HepG2 (cell line): ENCODE data around the gene MMP25.

Experiments
- NFE2 ChIP-seq: sonication (generic); formaldehyde crosslinking; IDR thresholded peaks from 2 replicates; pipeline ENCODE4 v1.4.0; 2020; ENCODE audit warnings: missing genetic modification reagents
- ZNF329 ChIP-seq: sonication (generic); formaldehyde crosslinking; IDR thresholded peaks from 2 replicates; pipeline ENCODE4 v1.9.0; 2021; ENCODE audit warnings: low read depth, mild to moderate bottlenecking, missing genetic modification reagents
- ZNF792 ChIP-seq: IDR thresholded peaks from 2 replicates; pipeline ENCODE4 v1.6.1; 2016
- TF ChIP-seq, protein P1 (sequence below): sonication (generic); formaldehyde crosslinking; IDR thresholded peaks from 2 replicates; pipeline ENCODE4 v1.8.1; 2023; ENCODE audit warnings: mild to moderate bottlenecking, inconsistent platforms, moderate library complexity, missing genetic modification reagents, borderline replicate concordance
- TF ChIP-seq, protein P2 (sequence below): sonication (generic); formaldehyde crosslinking; IDR thresholded peaks from 2 replicates; pipeline ENCODE4 v1.5.0; 2020; ENCODE audit warnings: mild to moderate bottlenecking, missing genetic modification reagents, moderate library complexity

DNA sequence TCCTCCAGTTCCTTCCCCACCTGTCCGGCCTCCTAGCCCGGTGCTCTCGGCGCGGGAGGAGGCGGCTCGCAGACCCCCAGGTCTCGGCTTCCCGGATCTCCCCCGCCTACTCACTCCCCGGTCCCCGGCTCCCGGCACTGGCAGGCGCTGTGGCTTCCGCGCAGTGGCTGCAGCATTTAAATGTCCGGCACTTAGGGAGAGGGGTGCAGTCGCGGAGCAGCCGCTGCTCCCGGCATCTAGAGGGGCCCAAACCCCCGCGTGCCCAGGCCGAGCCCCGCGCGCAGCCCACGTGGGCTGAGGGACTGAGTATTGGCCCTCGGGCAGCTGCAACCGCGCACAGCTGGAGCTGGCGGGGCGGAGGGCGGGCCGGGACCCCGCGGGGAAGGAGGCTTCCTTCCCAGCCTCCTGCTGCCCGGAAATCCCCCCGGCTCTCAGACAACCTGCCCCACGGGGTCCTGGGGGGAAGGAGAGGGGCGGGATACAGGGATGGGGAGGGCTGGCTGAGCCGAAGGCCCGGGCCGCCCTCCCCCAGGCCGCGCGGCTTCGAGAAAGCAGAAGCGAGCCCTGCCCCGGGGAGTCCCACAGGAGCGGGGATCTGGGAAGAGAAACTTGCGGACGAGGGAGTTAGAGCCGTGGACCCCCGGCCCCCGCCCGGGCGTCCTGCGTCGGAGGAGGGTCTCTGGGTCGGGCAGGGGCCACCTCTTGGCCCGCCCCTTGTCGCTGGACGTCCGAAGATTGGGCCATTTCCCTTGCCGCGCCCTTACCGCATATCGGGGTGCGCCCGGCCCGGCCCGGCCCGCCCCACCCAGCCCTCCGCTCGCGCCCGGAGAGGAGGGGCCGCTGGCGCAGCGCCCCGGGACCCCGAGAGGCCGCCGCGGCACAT lies at the start of gene MMP25:
- no peak for TF ChIP-seq NFE2
- TF ChIP-seq ZNF329 (CRISPR knock-in tag) = no peak
- TF ChIP-seq, protein P1, sequence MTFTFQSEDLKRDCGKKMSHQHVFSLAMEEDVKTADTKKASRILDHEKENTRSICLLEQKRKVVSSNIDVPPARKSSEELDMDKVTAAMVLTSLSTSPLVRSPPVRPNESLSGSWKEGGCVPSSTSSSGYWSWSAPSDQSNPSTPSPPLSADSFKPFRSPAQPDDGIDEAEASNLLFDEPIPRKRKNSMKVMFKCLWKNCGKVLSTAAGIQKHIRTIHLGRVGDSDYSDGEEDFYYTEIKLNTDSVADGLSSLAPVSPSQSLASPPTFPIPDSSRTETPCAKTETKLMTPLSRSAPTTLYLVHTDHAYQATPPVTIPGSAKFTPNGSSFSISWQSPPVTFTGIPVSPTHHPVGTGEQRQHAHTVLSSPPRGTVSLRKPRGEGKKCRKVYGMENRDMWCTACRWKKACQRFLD (CRISPR knock-in tag) = no peak
- TF ChIP-seq, protein P2, sequence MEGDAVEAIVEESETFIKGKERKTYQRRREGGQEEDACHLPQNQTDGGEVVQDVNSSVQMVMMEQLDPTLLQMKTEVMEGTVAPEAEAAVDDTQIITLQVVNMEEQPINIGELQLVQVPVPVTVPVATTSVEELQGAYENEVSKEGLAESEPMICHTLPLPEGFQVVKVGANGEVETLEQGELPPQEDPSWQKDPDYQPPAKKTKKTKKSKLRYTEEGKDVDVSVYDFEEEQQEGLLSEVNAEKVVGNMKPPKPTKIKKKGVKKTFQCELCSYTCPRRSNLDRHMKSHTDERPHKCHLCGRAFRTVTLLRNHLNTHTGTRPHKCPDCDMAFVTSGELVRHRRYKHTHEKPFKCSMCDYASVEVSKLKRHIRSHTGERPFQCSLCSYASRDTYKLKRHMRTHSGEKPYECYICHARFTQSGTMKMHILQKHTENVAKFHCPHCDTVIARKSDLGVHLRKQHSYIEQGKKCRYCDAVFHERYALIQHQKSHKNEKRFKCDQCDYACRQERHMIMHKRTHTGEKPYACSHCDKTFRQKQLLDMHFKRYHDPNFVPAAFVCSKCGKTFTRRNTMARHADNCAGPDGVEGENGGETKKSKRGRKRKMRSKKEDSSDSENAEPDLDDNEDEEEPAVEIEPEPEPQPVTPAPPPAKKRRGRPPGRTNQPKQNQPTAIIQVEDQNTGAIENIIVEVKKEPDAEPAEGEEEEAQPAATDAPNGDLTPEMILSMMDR (CRISPR knock-in tag) = no peak
- TF ChIP-seq ZNF792 = no peak
